Measurements from ENCODE around the gene JAK1. TPM values are rescaled to one million over a fixed set of nuclear protein-coding genes. Genes with fewer than 3 reads are reported as not detected.

Gene JAK1
- total and polyA plus RNA-seq, 2 of the 8 experiments (the other 6 are each of a cell fraction or from before 2014, with no cell fraction given): 7.8 to 24.5 TPM

DNA sequence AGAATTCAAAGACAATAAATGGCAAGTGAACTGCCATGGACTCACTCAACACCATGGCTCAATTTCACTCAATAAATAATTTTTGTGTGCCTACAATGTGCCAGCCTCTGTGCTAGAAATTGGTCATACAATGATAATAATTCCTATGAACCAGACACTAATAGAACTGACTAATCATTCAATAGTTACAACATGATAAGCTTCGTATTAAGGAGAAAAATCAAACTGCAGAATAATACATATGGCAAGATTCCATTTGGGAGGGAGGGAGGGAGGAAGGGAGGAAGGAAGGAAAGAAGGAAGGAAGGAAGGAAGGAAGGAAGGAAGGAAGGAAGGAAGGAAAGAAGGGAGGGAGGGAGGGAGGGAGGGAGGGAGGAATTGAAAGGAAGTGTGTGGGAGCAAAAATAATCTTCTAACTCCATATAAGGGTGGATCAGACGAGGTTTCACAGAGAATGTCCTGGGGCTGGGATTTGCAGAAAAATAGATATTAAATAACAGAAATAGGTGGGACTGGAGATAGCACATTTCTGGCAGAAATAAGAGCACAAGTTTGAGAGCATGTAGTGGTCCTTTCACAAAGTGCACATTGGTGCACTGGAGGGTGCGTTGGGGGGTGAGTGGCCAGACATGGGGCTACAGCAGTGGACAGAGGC, 52.9 kb downstream of the JAK1 start:
- Histone ChIP-seq H2BK5ac (ENCODE audit: low read depth, low read length) (no peak overlapping the region), H3K23ac (ENCODE audit: insufficient read length) (no peak overlapping the region), H4K5ac (ENCODE audit: insufficient read length, low read depth, low read length) (no peak overlapping the region), H2BK120ac (replicated peaks; ENCODE audit: low read depth, low read length) (no peak overlapping the region), H2BK20ac (ENCODE audit: low read length) (no peak overlapping the region), H3K23me2 (ENCODE audit: low read depth, low read length) (no peaks in the 10 kb centered on the region), H3K36me3 (ENCODE audit: control insufficient read depth in 2 of 4, insufficient read depth in 4 of 4, low read length in 3 of 4) (no peaks in the 10 kb centered on the region), H4K8ac (ENCODE audit: extremely low read depth, insufficient read depth, low read length) (no peak overlapping the region), H3K4ac (replicated peaks; ENCODE audit: insufficient read length, low read depth, low read length) (no peak overlapping the region), H3K18ac (ENCODE audit: extremely low read depth, low read length) (no peak overlapping the region), H3K9ac (replicated peaks in 1 of 4; ENCODE audit: extremely low read depth in 1 of 4, low read depth in 3 of 4, low read length in 3 of 4) (no peak overlapping the region), H3K27me3 (replicated peaks in 1 of 4; ENCODE audit: control insufficient read depth in 3 of 4, extremely low read depth in 1 of 4, insufficient read depth in 3 of 4, low read length in 3 of 4) (no peaks in the 10 kb centered on the region), H4K20me1 (replicated peaks in 1 of 2; ENCODE audit: control insufficient read depth in 1 of 2, insufficient read depth in 2 of 2, low read length in 2 of 2) (no peaks in the 10 kb centered on the region), H3K4me1 (replicated peaks in 1 of 4; ENCODE audit: control insufficient read depth in 3 of 4, insufficient read depth in 4 of 4, low read length in 3 of 4) (peaks cover 0 to 9% (median 4%) of the 10 kb centered on the region in 4 experiments; a peak in 3 of 7 replicates), H3K79me2 (ENCODE audit: control insufficient read depth in 1 of 2, insufficient read depth in 2 of 2, low read length in 2 of 2) (no peaks in the 10 kb centered on the region), H4K91ac (replicated peaks; ENCODE audit: insufficient read length, low read length) (no peak overlapping the region), H3K14ac (ENCODE audit: insufficient read length) (no peak overlapping the region), H3K79me1 (ENCODE audit: low read depth, low read length) (no peaks in the 10 kb centered on the region), H3K56ac (replicated peaks; ENCODE audit: insufficient read length, low read depth, low read length) (no peak overlapping the region), H2AK5ac (ENCODE audit: low read depth, low read length) (no peak overlapping the region; the same call in 1 of the 2 replicates), H3K4me3 (ENCODE audit: extremely low read depth in 1 of 4, insufficient read depth in 2 of 4, low read depth in 3 of 4, low read length in 4 of 4) (no peak overlapping the region), H2BK15ac (ENCODE audit: low read length) (no peak overlapping the region), H3K9me3 (ENCODE audit: insufficient read depth in 2 of 2, low read depth in 1 of 2, low read length in 1 of 2) (no peaks in the 10 kb centered on the region), H3K4me2 (ENCODE audit: insufficient read depth in 1 of 2, low read depth in 2 of 2, low read length in 2 of 2) (no peak overlapping the region), H3K27ac (ENCODE audit: low read depth, low read length) (no peak overlapping the region), H2BK12ac (ENCODE audit: low read depth, low read length) (no peak overlapping the region), H2AFZ (ENCODE audit: low read length) (no peak overlapping the region)
- TF ChIP-seq, protein P1, sequence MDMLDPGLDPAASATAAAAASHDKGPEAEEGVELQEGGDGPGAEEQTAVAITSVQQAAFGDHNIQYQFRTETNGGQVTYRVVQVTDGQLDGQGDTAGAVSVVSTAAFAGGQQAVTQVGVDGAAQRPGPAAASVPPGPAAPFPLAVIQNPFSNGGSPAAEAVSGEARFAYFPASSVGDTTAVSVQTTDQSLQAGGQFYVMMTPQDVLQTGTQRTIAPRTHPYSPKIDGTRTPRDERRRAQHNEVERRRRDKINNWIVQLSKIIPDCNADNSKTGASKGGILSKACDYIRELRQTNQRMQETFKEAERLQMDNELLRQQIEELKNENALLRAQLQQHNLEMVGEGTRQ (IDR thresholded peaks at IDR 0.05; ENCODE audit: low read length): no peak
- TF ChIP-seq RBBP5 (IDR thresholded peaks at IDR 0.05; ENCODE audit: borderline replicate concordance, low read depth, low read length) (no peak), EGR1 (IDR thresholded peaks at IDR 0.05; ENCODE audit: borderline replicate concordance, low read depth, low read length) (no peak), POLR2A (IDR thresholded peaks at IDR 0.05; ENCODE audit: control extremely low read depth in 1 of 2, low read depth in 2 of 2, low read length in 2 of 2) (no peak)
- FAIRE-seq: no peak
- WGBS, 2 experiments (ENCODE audit: extremely low coverage in 1 of 2, insufficient coverage in 1 of 2, insufficient read length in 1 of 2, insufficient replicate concordance in 2 of 2, low coverage in 1 of 2, low lambda C conversion rate in 2 of 2, missing lambda C conversion rate in 1 of 2): 88% methylated on average over 3 of the region's 3 CpGs; no CpG with 5 or more reads in 1 of the 2 experiments
- ChIA-PET CTCF (ENCODE audit: partially characterized antibody) (no interaction called here), POLR2A (ENCODE audit: partially characterized antibody) (interaction anchor here (1.3 kb wide), 1 partner anchor 16 kb away, joined by 3 read pairs; no protein-coding TSS in a partner anchor)
- no peak for DNase-seq (ENCODE audit: low read depth in 1 of 2, low spot score in 2 of 2)

Data from H1 (cell line).